ENCODE measurements around the gene EPC1.
"Not testable (repeated sequence)": the region's sequence is repeated elsewhere in the genome, so short reads cannot be mapped to it uniquely, and the experiment has no call there.

Gene EPC1

GRCh38 chr10:32346551-32347362, at the start of gene EPC1:
TSS of gene EPC1 (minus strand) at chr10:32347158. CDS start at chr10:32346915, 243 bp downstream.
- DNase-seq (ENCODE audit: low spot score), result peak; percentile 79

- no peak for DNase-seq (ENCODE audit: low spot score)
Observed at GRCh38 chr10:32393911-32394310, 47.0 kb upstream of the EPC1 start.

GRCh38 chr10:32392284-32392683, 45.3 kb upstream of the EPC1 start:
- not testable (repeated sequence) for DNase-seq (ENCODE audit: low spot score)

- no peak for DNase-seq (ENCODE audit: low spot score)
Observed at GRCh38 chr10:32390193-32390592, 43.2 kb upstream of the EPC1 start.

- DNase-seq (ENCODE audit: low spot score), result no peak
Observed at GRCh38 chr10:32388258-32389027, 41.5 kb upstream of the EPC1 start.

- no peak for DNase-seq (ENCODE audit: low spot score)
Observed at GRCh38 chr10:32386623-32387260, 39.8 kb upstream of the EPC1 start.

- no peak for DNase-seq (ENCODE audit: low spot score)
Observed at GRCh38 chr10:32384171-32384570, 37.2 kb upstream of the EPC1 start.

GRCh38 chr10:32381165-32381564, 34.2 kb upstream of the EPC1 start:
- DNase-seq (ENCODE audit: low spot score), result no peak

- no peak for DNase-seq (ENCODE audit: low spot score)
Observed at GRCh38 chr10:32379950-32380551, 33.1 kb upstream of the EPC1 start.

- no peak for DNase-seq (ENCODE audit: low spot score)
Observed at GRCh38 chr10:32379318-32379949, 32.5 kb upstream of the EPC1 start.

GRCh38 chr10:32378363-32379317, 31.7 kb upstream of the EPC1 start:
- DNase-seq (ENCODE audit: low spot score), result peak; percentile 78

GRCh38 chr10:32377458-32378259, 30.7 kb upstream of the EPC1 start:
- no peak for DNase-seq (ENCODE audit: low spot score)

GRCh38 chr10:32376771-32377170, 29.8 kb upstream of the EPC1 start:
- no peak for DNase-seq (ENCODE audit: low spot score)

GRCh38 chr10:32376097-32376496, 29.1 kb upstream of the EPC1 start:
- DNase-seq (ENCODE audit: low spot score), result no peak

- DNase-seq (ENCODE audit: low spot score), result no peak
Observed at GRCh38 chr10:32375631-32376030, 28.7 kb upstream of the EPC1 start.

GRCh38 chr10:32374605-32375004, 27.6 kb upstream of the EPC1 start:
- DNase-seq (ENCODE audit: low spot score), result no peak

- no peak for DNase-seq (ENCODE audit: low spot score)
Observed at GRCh38 chr10:32373496-32373895, 26.5 kb upstream of the EPC1 start.

GRCh38 chr10:32373031-32373430, 26.1 kb upstream of the EPC1 start:
- no peak for DNase-seq (ENCODE audit: low spot score)

GRCh38 chr10:32372000-32372875, 25.3 kb upstream of the EPC1 start:
- DNase-seq (ENCODE audit: low spot score), result no peak

Data from COLO829 (cell line).